Fibroblast of skin of left quadriceps (primary cell): ENCODE measurements around the gene HRCT1.
A peak's percentile ranks its signal among the peaks of the same experiment; 100 is the strongest.
"Not testable (repeated sequence)": the region's sequence is repeated elsewhere in the genome, so short reads cannot be mapped to it uniquely, and the experiment has no call there.

Source experiments
- DNase-seq, 2 experiments: peaks; one replicate each; pipeline ENCODE4 v3.0.0-alpha.2; 2013; ENCODE audit warnings: low read depth in 2 of 2

The HRCT1 gene

DNA sequence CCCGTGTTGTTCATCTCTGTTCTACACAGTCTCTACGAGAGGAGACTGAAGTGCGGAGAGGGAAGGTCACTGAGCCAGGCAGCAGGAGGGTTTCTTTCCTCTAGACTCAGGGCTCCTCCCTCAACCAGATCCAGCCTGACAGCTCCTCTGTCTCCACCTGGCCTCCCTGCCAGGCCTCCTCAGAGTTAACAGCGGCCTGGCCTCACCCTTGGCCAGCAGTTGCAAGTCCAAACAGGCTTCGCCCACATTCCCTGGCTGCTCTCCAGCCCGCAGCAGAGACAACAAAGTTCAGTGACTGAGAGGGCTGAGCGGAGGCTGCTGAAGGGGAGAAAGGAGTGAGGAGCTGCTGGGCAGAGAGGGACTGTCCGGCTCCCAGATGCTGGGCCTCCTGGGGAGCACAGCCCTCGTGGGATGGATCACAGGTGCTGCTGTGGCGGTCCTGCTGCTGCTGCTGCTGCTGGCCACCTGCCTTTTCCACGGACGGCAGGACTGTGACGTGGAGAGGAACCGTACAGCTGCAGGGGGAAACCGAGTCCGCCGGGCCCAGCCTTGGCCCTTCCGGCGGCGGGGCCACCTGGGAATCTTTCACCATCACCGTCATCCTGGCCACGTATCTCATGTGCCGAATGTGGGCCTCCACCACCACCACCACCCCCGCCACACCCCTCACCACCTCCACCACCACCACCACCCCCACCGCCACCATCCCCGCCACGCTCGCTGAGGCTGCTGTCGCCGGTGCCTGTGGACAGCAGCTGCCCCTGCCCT lies at the start of gene HRCT1:
Gene HRCT1, plus strand, starts transcription at position 291 of the 768 bp plus-strand sequence. Its CDS starts 86 bp downstream, at position 377.
- peak; percentile 74 to 80 for DNase-seq

DNA sequence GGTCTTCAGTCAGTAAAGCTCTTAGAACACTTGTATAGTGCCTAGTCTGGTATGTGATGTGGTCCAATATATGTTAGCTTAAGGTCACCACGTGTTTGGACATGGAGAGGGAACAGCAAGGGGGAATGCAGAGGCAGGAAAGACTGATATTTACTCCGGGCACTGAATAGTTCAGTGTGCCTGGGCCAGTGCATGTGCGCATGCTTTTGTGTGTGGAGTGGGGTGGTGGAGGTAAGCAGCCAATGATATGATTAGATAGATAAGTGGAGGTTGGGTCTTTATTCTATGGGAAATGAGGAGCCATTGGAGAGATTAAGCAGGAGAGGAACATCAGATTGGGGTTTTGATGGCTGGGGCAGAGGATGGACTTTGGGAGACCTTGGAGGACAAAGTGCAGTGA lies 49.8 kb upstream of the HRCT1 start:
- no peak for DNase-seq

DNA sequence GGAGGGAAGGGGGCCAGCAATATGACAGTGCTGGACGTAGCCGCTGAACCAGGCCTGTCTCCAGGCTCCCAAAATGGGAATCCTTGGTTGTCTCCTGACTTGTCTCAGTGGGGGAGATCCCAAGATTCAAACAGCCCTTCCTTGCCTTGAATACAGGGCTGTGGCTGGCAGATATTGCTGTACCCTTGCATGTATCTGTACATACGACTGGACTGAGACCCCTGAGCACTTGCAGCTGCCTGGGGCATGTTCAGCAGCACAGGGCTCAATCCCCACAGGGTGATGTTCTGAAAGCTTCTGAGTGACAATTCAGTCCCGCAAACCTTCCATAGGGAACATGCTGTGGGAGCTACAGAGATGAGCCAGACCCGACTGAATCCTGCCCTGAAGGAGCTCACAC lies 49.1 kb upstream of the HRCT1 start:
- DNase-seq, result no peak

DNA sequence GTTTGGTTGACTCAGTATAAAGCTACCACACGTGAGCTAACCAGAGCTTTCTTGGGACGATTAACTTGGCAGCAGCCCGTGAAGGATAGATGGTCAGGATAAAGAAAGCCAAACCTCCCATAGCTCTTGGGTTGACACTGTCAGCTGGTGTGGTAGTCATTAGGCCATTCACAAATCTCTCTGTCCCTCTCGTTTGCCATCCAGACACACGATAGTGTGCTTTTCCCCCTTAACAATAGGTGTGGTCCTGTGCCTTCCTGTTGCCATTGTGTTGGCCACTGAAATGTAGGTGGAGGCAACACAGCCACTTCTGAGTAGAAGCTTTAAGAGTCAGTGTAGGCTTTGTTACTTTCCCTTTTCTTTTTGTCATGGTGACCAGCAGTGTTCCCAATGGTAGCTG lies 47.5 kb upstream of the HRCT1 start:
- no peak for DNase-seq

DNA sequence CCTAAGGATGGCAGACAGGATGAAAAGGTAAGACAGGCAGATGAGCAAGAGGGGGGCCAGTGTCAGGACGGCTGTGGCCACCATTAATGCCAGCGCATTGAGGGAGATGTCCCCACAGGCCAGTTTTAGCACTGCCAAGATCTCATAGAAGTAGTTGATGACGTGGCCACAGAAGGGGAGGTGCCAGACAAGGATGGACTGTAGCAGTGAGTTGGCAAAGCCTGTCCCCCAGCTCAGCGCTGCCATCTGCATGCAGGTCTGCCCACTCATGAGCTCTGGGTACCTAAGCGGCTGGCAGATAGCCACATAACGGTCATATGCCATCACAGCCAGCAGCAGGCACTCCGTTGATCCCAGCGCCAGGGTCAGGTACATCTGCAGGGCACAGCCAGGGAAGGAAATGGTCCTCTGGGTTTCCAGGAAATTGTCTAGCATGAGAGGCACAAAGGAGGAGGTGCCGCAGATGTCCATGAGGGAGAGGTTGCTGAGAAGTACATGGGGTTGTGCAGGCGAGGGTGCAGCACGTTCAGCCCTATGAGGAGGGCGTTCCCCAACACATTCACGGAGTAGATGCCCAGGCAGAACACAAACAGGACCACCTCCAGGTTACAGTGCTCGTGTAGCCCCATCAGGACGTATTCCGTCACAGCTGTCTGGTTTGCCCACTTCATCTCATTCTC lies 46.6 kb upstream of the HRCT1 start:
- DNase-seq, result no peak

DNA sequence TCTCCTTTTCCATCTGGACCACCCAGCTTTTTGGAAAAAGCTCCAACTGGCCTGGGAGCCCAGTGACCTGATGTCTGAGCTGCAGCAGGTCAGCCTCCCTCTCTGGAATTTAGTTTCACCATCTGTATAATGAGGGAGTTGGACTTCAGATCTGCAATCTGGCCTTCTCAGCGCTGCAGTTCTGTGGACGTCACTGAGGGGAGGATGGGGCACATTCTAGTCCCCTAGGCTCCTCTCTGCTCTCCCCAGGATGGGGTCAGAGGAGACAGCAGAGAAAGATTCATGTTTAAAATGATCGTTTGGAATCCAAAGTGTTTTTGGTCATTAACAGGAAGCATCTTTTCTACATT lies 46.0 kb upstream of the HRCT1 start:
- no peak for DNase-seq

DNA sequence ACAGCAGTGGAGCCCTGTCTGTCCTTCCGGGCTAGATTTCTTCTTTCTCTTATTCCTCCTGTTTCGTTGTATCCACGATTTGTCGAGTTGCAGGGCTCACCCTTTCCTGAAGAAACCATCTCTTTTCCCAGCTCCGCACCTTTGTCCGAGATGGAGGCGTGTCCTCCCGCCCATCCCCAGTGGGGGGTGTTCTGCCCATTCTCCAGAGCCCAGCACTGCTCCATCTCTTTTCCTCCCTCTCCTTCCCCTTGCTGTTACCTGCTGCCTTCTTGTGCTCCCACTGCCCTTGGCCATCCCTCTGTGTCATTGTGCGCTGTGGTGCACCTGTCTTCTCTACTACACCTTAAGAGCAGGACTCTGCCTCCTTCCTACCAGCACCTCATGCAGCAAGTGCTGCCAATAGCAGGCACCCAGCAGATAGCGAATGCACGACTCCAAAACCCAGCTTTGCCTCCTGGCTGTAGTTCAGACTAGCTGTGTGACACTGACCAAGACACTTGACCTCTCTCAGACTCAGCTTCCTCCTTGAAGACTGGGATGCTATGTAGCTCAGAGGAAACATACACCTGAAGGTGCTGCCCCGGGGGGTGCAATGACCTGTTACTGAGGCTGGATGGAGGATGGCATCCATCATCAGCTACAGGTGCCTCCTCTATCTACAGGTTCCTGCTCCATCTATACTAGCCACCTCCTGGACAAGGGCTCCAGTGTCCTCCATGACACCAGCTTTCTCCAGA lies 44.7 kb upstream of the HRCT1 start:
- no peak for DNase-seq

DNA sequence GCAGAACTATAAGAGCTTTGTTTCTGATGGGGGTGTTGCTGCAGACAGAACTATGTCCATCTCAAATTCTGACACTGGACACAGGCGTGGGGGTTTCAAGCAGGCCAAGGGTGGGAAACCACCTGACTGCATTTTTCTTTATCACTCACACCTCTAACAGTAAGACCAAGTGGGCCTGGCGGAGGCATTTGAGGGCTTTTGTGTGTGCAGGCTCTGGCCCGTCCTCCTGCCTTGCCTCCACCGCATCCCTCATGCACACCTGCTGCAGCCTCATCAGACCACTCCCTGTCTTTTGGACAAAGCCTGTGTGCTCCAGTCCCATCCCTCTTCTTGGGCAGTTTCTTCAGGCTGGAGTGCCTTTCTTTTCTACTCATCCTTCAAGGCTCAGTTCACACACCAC lies 43.7 kb upstream of the HRCT1 start:
- DNase-seq, result no peak

DNA sequence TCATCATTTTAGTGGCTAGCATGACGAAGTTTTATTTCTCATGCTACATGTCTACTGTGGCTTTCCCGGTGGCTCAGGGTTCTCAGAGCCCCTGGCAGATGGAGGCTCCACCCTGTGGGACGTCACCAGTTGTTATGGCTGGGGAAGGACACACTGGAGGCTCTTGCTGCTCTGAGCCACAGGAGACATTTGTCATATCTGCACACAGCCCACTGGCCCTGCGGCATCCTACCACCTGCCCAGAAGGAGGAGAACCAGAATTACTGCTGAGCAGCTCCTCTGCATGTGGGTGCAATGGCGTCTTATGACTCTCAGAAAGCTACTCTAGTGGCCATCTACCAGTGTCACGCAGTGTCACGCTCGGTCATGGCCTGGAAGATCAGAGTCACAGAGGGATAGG lies 42.4 kb upstream of the HRCT1 start:
- DNase-seq, result no peak

DNA sequence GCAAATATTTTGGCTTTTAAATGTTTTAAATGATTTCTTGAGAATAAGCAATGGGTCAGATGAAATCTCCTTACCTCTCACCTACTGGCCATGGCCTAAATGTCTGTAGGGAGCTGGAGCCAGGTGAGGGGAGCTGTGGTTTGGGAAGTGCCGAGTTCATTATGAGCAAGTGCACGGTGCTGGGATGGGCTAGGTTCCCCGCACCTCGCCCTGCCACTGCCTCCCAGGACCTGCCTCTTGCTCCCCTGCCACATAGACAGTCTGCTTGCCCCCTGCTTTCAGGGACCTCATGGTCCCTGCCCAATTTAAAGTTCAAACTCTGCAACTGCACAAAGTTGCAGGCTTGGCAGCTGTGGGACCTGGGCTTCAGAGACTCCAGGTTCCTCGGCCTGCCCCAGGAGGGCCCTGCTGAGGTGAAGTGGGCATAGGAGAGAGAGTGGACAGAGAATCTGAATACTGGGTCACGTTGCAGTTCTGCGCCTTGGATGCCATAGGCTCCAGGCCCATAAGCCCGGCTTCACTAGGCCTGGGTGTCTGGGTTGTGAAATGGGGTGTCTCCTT lies 41.2 kb upstream of the HRCT1 start:
- DNase-seq, result no peak

DNA sequence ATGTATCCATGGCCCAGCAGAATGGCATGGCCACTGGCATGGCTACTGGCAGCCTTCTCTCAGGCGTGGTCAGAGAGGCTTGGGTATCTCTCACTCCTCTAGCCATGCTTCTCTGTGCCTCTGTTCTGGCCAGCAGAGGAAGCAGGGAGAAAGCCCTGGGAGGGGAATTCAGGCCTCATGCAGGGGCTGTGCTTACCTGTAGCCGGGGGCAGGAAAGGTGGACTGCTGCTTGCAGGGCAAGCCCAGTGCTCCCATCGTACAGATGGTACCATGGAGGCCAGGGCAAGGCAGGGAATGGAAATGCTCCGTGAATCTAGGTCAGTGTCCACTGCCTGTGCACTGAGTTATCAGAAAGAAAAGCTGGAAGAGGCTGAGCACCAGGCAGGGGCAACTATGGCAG lies 38.5 kb upstream of the HRCT1 start:
- no peak for DNase-seq

DNA sequence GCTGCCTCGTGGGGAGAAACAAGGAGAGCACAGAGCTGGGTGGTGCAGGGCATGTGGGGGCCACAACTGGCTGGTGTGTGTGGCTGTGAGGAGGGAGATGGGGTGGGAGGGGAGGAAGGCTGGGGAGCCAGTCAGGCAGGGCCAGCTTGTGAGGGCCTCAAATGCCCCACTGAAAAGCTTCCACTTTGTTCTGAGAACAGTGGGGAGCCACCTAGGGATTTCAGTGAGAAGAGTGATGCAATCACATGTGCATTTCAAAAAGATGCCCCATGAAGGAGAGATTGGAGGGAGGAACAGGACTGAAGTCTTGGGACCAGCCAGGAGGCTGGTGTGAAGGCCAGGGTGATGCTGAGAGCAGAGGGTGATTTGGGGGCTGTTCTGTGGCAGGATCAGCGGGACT lies 37.1 kb upstream of the HRCT1 start:
- no peak for DNase-seq

DNA sequence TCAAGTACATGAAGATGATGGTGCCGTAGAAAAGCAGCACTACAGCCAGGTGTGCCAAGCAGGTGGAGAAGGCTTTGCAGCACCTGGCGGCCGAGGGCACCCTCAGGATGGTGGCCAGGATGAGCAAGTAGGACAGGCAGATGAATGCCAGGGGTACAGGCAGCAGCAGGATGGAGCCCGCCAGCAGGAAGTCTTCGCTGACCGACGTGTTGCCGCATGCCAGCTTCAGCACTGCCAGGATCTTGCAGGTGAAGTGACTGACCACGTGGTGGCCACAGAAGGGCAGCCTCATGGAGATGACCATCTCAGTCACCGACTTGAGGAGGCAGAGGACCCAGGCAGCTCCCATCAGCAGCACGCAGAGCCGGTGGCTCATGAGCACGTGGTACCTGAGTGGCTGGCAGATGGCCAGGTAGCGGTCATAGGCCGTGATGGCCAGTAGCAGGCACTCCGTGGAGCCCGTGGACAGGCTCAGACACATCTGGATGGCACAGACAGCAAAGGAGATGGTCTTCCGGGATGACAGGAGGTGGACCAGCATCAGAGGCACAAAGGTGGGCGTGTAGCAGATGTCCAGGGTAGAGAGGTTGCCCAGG lies 36.3 kb upstream of the HRCT1 start:
- no peak for DNase-seq

DNA sequence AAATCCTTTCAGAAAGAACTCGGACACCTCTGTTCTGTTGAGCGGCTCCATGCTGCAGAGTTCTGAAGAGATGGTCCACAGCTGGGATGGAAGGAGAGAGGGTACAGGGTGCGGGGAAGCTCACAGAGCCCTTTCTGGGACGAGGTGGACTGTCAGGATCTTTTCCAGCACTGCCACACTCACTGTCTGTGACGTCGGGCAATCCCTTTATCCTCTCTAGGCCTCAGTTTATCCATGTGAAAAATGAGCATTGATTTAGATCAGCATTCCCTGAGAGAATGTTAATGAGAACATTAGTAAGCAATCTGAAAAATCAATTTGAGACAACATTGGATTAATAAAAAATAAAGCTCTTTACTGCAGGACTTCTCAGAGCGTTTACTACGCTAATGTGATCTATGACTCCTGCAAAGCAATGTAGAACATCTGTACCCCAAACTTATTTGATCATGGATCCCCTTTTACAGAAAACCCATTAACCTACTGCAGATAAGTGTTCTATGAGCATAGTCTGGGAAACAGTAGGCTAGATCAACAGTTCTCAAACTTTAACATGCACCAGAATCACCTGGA lies 35.6 kb upstream of the HRCT1 start, which contains the start of gene OR13J1:
Gene OR13J1, minus strand, starts transcription at position 51 of the 573 bp plus-strand sequence. Its CDS starts 0 bp downstream, at position 51.
- DNase-seq, result no peak

DNA sequence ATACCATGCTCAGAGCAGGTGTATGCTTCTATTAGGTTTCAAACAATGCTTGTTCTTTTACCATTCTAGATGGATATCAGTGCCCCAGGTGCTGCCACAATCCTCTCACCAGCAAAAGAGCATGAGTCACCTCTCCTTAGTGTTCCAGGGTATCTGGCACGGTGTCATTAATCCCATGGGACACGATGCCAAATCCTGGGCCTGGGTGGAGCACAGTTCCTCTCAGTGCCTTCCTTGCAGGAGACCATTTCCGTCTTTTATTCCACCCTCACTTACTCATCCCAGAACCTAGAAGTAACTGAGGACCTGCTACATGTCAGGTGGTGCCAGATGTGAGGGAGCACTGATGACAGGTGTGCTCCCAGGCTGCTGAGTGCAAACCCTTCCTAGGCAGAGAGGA lies 34.5 kb upstream of the HRCT1 start:
- no peak for DNase-seq

DNA sequence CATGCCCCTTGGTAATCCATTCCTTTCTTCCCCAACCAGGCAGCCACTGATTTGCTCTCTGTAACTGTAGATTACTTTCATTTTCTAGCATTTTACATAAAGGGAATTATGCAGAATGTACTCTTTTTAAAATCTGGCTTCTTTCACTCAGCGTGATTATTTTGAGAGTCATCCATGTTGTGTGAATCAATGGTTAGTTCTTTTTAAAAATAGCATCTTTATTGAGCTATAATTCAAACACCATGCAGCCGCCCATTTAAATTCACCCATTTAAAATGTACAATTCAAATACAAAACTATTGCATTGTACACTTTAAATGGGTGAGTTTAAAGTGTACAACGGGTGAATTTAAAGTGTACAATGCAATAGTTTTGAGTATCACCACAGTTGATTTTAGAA lies 33.5 kb upstream of the HRCT1 start:
- no peak for DNase-seq

DNA sequence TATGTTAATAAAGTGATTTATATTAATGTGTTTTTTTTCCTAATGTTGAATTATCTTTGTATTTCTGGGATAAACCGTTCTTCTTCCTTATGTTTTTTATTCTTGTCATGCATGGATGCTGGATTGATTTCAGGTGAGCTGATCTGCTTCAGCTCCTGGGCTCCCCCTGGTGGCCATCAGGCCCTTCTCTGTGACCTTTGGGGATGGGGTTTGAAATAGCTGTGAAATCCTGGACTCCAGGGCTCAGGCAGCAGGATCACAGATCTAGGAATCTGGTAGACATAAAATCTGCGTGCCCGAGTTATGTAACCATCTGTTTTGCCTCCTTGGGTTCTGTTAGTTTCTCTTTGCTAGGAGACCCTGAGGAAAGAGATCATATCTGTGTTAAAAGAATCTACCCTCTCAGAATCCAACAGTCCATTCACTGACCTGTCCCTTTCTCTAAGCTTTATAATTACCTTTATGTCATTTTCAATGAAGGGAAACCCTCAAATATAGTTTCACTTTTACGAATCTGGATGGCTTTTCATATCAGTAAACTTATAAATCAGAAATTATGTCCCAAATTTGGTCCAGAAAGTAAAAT lies 23.6 kb upstream of the HRCT1 start:
- peak; percentile 40 to 47 for DNase-seq

DNA sequence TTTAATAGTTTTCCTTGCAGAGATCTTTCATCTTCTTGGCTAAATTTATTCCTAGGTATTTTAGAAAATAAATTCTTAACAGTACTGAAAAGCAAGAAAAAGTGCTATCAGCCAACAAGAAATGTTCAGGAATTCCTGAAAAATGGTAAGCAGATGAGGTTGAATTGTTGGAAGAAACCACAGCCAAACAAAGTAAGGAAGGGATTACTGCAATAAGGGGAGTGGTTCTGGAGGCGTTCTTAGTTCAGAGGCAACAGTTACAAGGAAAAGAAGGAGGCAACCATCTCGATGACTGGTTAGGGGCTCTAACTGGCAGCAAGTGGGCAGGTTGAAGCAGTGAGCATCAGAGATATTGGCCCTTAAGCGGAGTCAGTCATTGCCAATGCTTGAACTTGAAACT lies 23.0 kb upstream of the HRCT1 start:
- DNase-seq, result peak; percentile 20 to 36

DNA sequence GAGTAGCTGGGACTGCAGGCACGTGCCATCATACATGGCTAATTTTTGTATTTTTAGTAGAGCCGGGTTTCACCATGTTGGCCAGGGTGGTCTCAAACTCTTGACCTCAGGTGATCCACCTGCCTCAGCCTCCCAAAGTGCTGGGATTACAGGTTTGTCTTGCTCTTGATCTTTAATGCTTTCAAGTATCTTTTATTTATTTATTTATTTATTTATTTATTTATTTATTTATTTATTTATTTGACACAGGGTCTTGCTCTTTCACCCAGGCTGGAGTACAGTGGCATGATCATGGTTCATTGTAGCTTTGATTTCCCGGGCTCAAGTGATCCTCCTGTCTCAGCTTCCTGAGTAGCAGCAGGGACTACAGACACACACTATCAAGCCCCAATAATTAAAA lies 21.1 kb upstream of the HRCT1 start:
- DNase-seq, result not testable (repeated sequence)

DNA sequence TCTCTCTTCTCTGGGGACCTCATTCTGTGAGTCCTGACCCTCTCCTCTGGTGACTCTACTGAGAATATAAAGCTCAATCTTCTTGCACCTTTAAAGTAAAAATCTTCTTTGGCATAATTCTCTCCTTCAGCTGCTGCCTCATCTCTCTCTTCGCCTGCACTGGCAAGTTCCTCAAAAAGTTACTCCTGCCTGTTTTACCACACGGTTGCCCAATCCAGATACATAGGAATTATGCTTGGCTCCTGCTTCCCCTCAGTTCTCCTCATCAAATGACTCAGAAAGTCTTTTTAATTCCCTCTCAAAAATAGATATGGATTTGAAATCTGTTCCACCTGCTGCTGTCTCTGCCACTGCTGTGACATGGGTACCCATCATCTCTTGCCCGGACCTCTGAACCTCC lies 14.4 kb upstream of the HRCT1 start:
- DNase-seq, result no peak

DNA sequence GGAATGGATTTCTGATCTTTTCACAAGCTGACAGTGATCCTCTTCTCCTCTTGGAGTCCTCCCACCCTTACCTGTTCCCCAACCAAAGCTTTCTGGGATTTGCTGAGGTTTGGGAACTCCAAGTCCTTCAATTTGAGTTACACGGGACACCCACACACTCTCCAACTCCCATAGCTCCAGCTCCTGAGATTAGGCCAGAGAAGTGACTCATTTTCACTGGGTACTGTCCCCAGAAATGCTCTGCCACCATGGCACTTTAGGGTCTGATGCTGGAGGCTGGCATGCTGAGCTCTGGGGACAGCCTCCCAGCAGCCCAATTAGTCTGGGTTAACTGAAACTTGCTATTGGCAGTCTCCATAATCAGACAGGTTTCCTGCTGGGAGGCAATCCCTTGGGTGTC lies 14.0 kb upstream of the HRCT1 start:
- no peak for DNase-seq
